HEK293 (cell line): ENCODE measurements around the gene ORC1.

Experiments
- BCL11A ChIP-seq: fragments of 450-650 bp; formaldehyde crosslinking; IDR thresholded peaks from 2 replicates; pipeline ENCODE4 v1.5.1; 2016; ENCODE audit warnings: low read depth, missing biosample characterization, missing genetic modification characterization
- BCL6B ChIP-seq: fragments of 450-650 bp; formaldehyde crosslinking; IDR thresholded peaks from 2 replicates; pipeline ENCODE4 v1.5.1; 2017; ENCODE audit warnings: missing biosample characterization, missing genetic modification characterization
- HIC1 ChIP-seq: fragments of 450-650 bp; formaldehyde crosslinking; IDR thresholded peaks from 2 replicates; pipeline ENCODE4 v1.5.1; 2016; ENCODE audit warnings: missing biosample characterization, missing genetic modification characterization
- KLF7 ChIP-seq: fragments of 450-650 bp; formaldehyde crosslinking; IDR thresholded peaks from 2 replicates; pipeline ENCODE4 v1.5.1; 2016; ENCODE audit warnings: missing biosample characterization, missing genetic modification characterization, borderline replicate concordance
- PRDM6 ChIP-seq: fragments of 450-650 bp; formaldehyde crosslinking; IDR thresholded peaks from 2 replicates; pipeline ENCODE4 v1.5.1; 2017; ENCODE audit warnings: missing biosample characterization, missing genetic modification characterization
- RBAK ChIP-seq: fragments of 450-650 bp; formaldehyde crosslinking; IDR thresholded peaks from 2 replicates; pipeline ENCODE4 v1.5.1; 2016; ENCODE audit warnings: missing biosample characterization, missing genetic modification characterization
- REST ChIP-seq: fragments of 450-650 bp; formaldehyde crosslinking; IDR thresholded peaks from 2 replicates; pipeline ENCODE4 v1.5.1; 2016; ENCODE audit warnings: missing biosample characterization, missing genetic modification characterization
- SCRT2 ChIP-seq: fragments of 450-650 bp; formaldehyde crosslinking; IDR thresholded peaks from 2 replicates; pipeline ENCODE4 v1.5.1; 2016; ENCODE audit warnings: missing biosample characterization, missing genetic modification characterization
- ZBTB6 ChIP-seq: fragments of 450-650 bp; formaldehyde crosslinking; IDR thresholded peaks from 2 replicates; pipeline ENCODE4 v1.5.1; 2017; ENCODE audit warnings: missing biosample characterization, missing genetic modification characterization
- ZFHX2 ChIP-seq: fragments of 450-650 bp; formaldehyde crosslinking; conservative IDR thresholded peaks from 2 replicates; pipeline ENCODE4 v1.5.1; 2016; ENCODE audit warnings: missing biosample characterization, missing genetic modification characterization
- ZNF10 ChIP-seq: fragments of 450-650 bp; formaldehyde crosslinking; IDR thresholded peaks from 2 replicates; pipeline ENCODE4 v1.5.1; 2017; ENCODE audit warnings: missing biosample characterization, missing genetic modification characterization
- ZNF112 ChIP-seq: fragments of 450-650 bp; formaldehyde crosslinking; IDR thresholded peaks from 2 replicates; pipeline ENCODE4 v1.5.0; 2017; ENCODE audit warnings: missing biosample characterization, missing genetic modification characterization
- ZNF132 ChIP-seq: fragments of 450-650 bp; formaldehyde crosslinking; IDR thresholded peaks from 2 replicates; pipeline ENCODE4 v1.5.1; 2017; ENCODE audit warnings: missing biosample characterization, missing genetic modification characterization, borderline replicate concordance
- ZNF138 ChIP-seq: fragments of 450-650 bp; formaldehyde crosslinking; IDR thresholded peaks from 2 replicates; pipeline ENCODE4 v1.5.1; 2016; ENCODE audit warnings: missing biosample characterization, missing genetic modification characterization, borderline replicate concordance
- ZNF248 ChIP-seq: fragments of 450-650 bp; formaldehyde crosslinking; IDR thresholded peaks from 2 replicates; pipeline ENCODE4 v1.5.1; 2017; ENCODE audit warnings: missing biosample characterization, missing genetic modification characterization
- ZNF302 ChIP-seq: fragments of 450-650 bp; formaldehyde crosslinking; IDR thresholded peaks from 2 replicates; pipeline ENCODE4 v1.5.1; 2016; ENCODE audit warnings: missing biosample characterization, missing genetic modification characterization, low read depth
- ZNF324 ChIP-seq: fragments of 450-650 bp; formaldehyde crosslinking; IDR thresholded peaks from 2 replicates; pipeline ENCODE4 v1.5.1; 2016; ENCODE audit warnings: missing biosample characterization, missing genetic modification characterization
- ZNF362 ChIP-seq: fragments of 450-650 bp; formaldehyde crosslinking; IDR thresholded peaks from 2 replicates; pipeline ENCODE4 v1.5.1; 2016; ENCODE audit warnings: missing biosample characterization, missing genetic modification characterization
- ZNF37A ChIP-seq: fragments of 450-650 bp; IDR thresholded peaks from 2 replicates; pipeline ENCODE4 v1.5.1; 2018; ENCODE audit warnings: missing biosample characterization, missing genetic modification characterization
- ZNF391 ChIP-seq: fragments of 450-650 bp; formaldehyde crosslinking; IDR thresholded peaks from 2 replicates; pipeline ENCODE4 v1.5.1; 2016; ENCODE audit warnings: low read depth, missing biosample characterization, missing genetic modification characterization, borderline replicate concordance
- ZNF48 ChIP-seq: fragments of 450-650 bp; formaldehyde crosslinking; IDR thresholded peaks from 2 replicates; pipeline ENCODE4 v1.5.1; 2016; ENCODE audit warnings: missing biosample characterization, missing genetic modification characterization
- ZNF501 ChIP-seq: fragments of 450-650 bp; formaldehyde crosslinking; IDR thresholded peaks from 2 replicates; pipeline ENCODE4 v1.5.1; 2016; ENCODE audit warnings: missing biosample characterization, missing genetic modification characterization
- ZNF510 ChIP-seq: fragments of 450-650 bp; formaldehyde crosslinking; IDR thresholded peaks from 2 replicates; pipeline ENCODE4 v1.5.1; 2018; ENCODE audit warnings: mild to moderate bottlenecking, missing genetic modification characterization, missing biosample characterization; ENCODE audit not compliant: insufficient replicate concordance
- ZNF610 ChIP-seq: fragments of 450-650 bp; formaldehyde crosslinking; IDR thresholded peaks from 2 replicates; pipeline ENCODE4 v1.5.1; 2016; ENCODE audit warnings: missing biosample characterization, missing genetic modification characterization, borderline replicate concordance
- ZSCAN18 ChIP-seq: fragments of 450-650 bp; formaldehyde crosslinking; IDR thresholded peaks from 2 replicates; pipeline ENCODE4 v1.5.1; 2016; ENCODE audit warnings: missing biosample characterization, missing genetic modification characterization

Gene ORC1

GRCh38 chr1:52365746-52366516 is 38.3 kb downstream of the ORC1 start, which contains the start of gene CC2D1B (continued):
- no peak for TF ChIP-seq PRDM6 (tag by site-specific recombination)
- no peak for TF ChIP-seq ZNF132 (tag by site-specific recombination)
- TF ChIP-seq ZNF501 (tag by site-specific recombination): peak; percentile 83; the same call in 1 of the 2 replicates
- TF ChIP-seq ZNF391 (tag by site-specific recombination): peak; percentile 89; the same call in 1 of the 2 replicates
- peak; percentile 78; the same call in 1 of the 2 replicates for TF ChIP-seq ZBTB6
- peak; percentile 100 for TF ChIP-seq SCRT2
- TF ChIP-seq ZNF138 (tag by site-specific recombination): no peak
- no peak for TF ChIP-seq ZNF48 (tag by site-specific recombination)
- TF ChIP-seq ZFHX2 (tag by site-specific recombination): peak; percentile 97
- no peak for TF ChIP-seq ZNF510 (tag by site-specific recombination)
- no peak for TF ChIP-seq BCL6B (tag by site-specific recombination)
- peak; percentile 39; the same call in 1 of the 2 replicates for TF ChIP-seq REST (tag by site-specific recombination)
- no peak for TF ChIP-seq HIC1 (tag by site-specific recombination)
- TF ChIP-seq ZNF610: no peak; the same call in 1 of the 2 replicates
- no peak for TF ChIP-seq ZNF37A
- TF ChIP-seq ZNF324: no peak; the same call in 1 of the 2 replicates
- no peak for TF ChIP-seq ZNF112 (tag by site-specific recombination)
- TF ChIP-seq BCL11A (tag by site-specific recombination): no peak
- TF ChIP-seq ZNF248 (tag by site-specific recombination): no peak
- TF ChIP-seq ZNF302 (tag by site-specific recombination): no peak
- TF ChIP-seq ZSCAN18 (tag by site-specific recombination): no peak
- TF ChIP-seq ZNF10: peak; percentile 55; the same call in 1 of the 2 replicates
- TF ChIP-seq ZNF362 (tag by site-specific recombination): no peak
- TF ChIP-seq KLF7 (tag by site-specific recombination): peak; percentile 80
- no peak for TF ChIP-seq RBAK (tag by site-specific recombination)
